Kidney epithelial cell (primary cell): ENCODE results near the gene RELA. TPM values are rescaled to one million over a fixed set of nuclear protein-coding genes. Genes with fewer than 3 reads are reported as not detected.
A peak's percentile ranks its signal among the peaks of the same experiment; 100 is the strongest.

ENCODE experiments used
- DNase-seq: peaks from one replicate; pipeline ENCODE4 v3.0.0-alpha.2; 2010; ENCODE audit warnings: low read depth
- H3K27me3 ChIP-seq: 2 replicates; pipeline ENCODE4 v1.6.0; 2011; ENCODE audit warnings: low read length; ENCODE audit not compliant: control insufficient read depth, insufficient read depth
- H3K36me3 ChIP-seq: 2 replicates; pipeline ENCODE4 v1.5.1; 2011; ENCODE audit warnings: low read length; ENCODE audit not compliant: control insufficient read depth, insufficient read depth
- H3K4me3 ChIP-seq: 2 replicates; pipeline ENCODE4 v1.5.1; 2011; ENCODE audit warnings: low read depth, mild to moderate bottlenecking, control low read depth, low read length
- total RNA-seq: library from RNA; depleted of rRNA; stranded (reverse); fragments of >200 nt; gene quantifications from 2 replicates; pipeline ENCODE4 v1.2.3, GENCODE V29; 2015
- TF ChIP-seq, protein P1 (sequence below): IDR thresholded peaks from 2 replicates; pipeline ENCODE4 v1.5.1; 2011; ENCODE audit warnings: mild to moderate bottlenecking, moderate library complexity, low read length, control low read depth, inconsistent platforms; ENCODE audit not compliant: insufficient read depth, poor library complexity, severe bottlenecking

RELA gene
- total RNA-seq, 1 donor from 2014 or later = 64.3 TPM

DNA sequence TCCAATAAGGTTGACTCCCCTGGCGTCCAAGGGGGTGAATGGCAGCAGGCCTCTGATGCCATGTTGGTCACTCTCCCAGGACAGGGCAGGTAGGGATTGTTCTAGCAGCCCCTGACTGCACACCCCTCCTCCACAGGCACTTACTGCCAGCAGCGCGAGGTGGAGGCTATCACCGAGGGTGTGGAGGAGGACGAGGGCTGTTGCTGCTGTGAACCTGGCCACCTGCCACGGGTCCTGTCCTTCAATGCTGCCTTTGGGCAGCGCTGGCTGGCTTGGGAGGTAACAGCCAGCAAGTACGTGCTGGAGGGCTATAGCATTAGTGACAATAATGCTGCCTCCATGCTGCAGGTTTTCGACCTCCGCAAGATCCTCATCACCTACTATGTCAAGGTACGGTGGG lies 32.5 kb downstream of the RELA start:
- H3K4me3 ChIP-seq = no peak overlapping the region
- DNase-seq = no peak
- TF ChIP-seq, protein P1, sequence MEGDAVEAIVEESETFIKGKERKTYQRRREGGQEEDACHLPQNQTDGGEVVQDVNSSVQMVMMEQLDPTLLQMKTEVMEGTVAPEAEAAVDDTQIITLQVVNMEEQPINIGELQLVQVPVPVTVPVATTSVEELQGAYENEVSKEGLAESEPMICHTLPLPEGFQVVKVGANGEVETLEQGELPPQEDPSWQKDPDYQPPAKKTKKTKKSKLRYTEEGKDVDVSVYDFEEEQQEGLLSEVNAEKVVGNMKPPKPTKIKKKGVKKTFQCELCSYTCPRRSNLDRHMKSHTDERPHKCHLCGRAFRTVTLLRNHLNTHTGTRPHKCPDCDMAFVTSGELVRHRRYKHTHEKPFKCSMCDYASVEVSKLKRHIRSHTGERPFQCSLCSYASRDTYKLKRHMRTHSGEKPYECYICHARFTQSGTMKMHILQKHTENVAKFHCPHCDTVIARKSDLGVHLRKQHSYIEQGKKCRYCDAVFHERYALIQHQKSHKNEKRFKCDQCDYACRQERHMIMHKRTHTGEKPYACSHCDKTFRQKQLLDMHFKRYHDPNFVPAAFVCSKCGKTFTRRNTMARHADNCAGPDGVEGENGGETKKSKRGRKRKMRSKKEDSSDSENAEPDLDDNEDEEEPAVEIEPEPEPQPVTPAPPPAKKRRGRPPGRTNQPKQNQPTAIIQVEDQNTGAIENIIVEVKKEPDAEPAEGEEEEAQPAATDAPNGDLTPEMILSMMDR = no peak
- H3K27me3 ChIP-seq = no peaks in the 10 kb centered on the region
- H3K36me3 ChIP-seq = peaks cover 2% of the 10 kb centered on the region

DNA sequence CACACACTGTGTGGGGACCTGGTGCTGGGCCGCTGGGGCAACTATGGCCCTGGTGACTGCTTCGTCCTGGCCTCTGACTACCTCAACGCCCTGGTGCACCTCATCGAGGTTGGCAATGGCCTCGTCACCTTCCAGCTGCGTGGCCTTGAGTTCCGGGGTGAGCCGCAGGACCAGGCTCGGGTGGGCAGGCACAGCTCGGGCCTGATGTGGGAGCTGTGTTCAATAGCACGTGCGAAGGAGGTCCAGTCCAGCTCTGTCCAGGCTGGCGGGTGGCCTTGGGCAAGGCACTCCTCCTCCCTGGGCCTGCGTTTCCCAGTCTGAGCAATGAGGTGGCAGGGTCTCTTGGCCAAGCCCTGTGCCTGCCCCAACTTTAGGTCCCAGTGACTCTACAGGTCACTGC lies 33.1 kb downstream of the RELA start:
- TF ChIP-seq, protein P1 = no peak
- DNase-seq = no peak
- peaks cover 2% of the 10 kb centered on the region for H3K36me3 ChIP-seq

DNA sequence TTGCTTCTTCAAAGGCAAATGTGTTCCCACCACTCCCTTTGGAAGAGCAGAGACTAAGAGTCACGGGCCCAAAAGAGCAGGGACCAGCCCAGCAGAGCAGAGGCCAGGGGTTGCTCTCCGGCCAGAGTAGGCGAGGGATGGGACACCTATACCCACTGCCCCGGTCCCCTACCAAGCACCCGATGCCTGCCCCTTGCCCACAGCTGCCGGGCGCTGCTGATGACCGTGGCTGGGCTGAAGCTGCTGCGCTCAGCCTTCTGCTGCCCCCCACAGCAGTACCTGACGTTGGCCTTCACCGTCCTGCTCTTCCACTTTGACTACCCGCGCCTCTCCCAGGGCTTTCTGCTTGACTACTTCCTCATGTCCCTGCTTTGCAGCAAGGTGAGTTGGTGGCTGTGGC lies 35.5 kb downstream of the RELA start:
- DNase-seq = no peak
- H3K36me3 ChIP-seq = peaks cover 2% of the 10 kb centered on the region
- H3K4me3 ChIP-seq = no peak overlapping the region
- TF ChIP-seq, protein P1 = no peak
- no peaks in the 10 kb centered on the region for H3K27me3 ChIP-seq

More for the DNA sequence above, 33.1 kb downstream of the RELA start:
- no peaks in the 10 kb centered on the region for H3K27me3 ChIP-seq
- no peak overlapping the region for H3K4me3 ChIP-seq

DNA sequence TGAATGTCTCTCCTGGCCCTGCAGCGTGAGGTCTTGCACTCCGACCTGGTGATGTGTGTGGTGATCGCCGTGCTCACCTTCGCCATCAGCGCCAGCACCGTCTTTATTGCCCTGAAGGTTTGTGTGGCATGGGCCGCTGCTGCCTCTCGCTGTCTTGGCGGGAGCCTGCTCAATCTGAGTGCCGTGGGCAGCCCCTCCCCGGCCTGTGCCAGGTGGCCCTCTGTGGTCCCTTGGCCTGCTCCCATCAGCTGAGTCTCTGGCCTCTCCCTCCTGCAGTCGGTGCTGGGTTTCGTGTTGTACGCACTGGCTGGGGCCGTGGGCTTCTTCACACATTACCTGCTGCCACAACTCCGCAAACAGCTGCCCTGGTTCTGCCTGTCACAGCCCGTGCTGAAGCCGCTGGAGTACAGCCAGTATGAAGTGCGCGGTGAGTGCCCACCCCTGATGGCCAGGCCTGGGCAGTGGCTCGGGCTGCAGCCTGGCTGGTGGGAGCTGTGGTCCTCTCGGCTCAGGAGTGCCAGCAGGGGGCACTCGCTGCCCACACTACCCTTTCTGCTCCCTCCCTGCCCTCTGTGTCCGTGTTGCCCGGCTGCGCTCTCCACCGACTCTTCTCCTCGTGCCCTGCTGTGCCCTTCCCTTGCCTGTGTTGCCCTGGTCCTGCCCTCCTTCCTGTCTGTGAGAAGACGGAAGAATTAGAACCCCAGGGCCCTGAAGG lies 36.9 kb downstream of the RELA start:
- no peak for DNase-seq
- H3K27me3 ChIP-seq = no peaks in the 10 kb centered on the region
- peaks cover 2% of the 10 kb centered on the region for H3K36me3 ChIP-seq
- no peak overlapping the region for H3K4me3 ChIP-seq
- TF ChIP-seq, protein P1 = peak; percentile 72

GRCh38 chr11:65624931-65625627 lies 37.6 kb downstream of the RELA start:
- Histone ChIP-seq H3K36me3 (peaks cover 2% of the 10 kb centered on the region), H3K27me3 (no peaks in the 10 kb centered on the region), H3K4me3 (no peak overlapping the region)
- TF ChIP-seq, protein P1 = no peak
- no peak for DNase-seq
